ENCODE measurements around the gene RTN4RL1.

RTN4RL1 gene

DNA sequence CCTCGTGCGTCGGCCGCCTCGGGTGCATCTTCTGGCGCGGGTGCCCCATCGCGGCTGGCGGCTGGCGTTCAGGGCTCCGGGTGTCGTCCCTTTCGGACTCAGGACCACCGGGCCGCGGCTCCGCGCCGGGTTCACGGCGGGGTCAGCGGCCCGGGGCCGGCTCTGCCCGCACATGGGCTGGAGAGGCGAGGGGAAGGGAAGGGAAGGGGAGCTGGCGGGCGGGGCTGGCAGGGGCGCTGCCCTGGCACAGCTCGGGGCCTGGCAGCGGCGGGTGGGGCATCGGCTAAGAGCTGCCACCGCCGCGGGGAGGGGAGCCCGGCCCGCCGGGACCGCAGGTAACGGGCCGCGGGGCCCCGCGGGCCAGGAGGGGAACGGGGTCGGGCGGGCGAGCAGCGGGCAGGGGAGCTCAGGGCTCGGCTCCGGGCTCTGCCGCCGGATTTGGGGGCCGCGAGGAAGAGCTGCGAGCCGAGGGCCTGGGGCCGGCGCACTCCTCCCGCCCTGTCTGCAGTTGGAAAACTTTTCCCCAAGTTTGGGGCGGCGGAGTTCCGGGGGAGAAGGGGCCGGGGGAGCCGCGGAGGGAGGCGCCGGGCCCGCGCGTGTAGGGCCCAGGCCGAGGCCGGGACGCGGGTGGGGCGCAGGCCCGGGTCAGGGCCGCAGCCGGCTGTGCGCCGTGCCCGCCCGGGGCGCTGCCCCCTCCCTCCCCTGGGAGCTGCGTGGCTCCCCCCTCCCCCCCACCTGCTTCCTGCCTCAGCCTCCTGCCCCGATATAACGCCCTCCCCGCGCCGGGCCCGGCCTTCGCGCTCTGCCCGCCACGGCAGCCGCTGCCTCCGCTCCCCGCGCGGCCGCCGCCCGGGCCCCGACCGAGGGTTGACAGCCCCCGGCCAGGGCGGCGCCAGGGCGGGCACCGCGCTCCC lies 30.4 kb upstream of the RTN4RL1 start:
- no peak for DNase-seq (ENCODE audit: insufficient read length, low spot score)
- no peak for TF ChIP-seq POLR2A (IDR thresholded peaks at IDR 0.05; ENCODE audit: low read depth, low read length)
- FAIRE-seq = no peak

DNA sequence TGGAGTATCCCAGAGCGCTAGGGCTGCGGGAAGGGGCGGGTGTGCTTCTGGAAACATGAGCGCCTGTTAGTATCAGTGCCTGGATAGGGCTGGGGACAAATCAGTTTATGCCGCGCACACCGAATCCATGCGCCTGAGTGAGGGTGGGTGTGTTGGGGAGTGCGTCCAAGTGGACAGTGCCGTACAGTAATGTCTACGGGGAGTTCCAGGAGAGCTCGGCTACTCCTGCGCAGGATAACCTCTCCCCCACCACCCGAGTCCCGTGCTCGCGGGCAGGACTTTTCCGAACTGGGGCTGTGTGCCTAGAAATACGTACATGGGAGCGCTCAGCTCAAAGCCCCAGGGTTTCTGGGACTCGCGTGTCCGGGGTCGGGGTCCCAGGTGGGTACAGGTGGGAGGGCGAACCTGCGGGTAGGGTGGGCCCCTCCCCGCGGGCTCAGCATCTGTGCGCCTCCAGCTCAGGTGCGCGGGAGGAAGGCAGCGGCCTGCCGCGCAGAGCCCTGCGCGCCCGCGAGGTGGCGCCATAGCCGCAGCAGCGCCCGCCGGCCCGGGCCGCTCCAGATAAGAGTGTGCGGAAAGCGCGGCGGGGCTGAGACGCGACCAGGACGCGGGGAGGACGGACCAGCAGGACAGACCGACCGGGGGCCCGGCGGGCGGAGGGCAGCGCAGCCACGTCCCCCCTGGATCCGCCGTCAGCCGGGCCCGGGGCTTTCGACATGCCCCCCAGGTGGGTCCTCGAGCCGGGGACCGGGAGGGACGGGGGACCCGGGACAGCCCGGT lies 29.6 kb upstream of the RTN4RL1 start, which contains the start of gene HIC1:
TSS of gene HIC1 (plus strand) at position 592 of the 780 bp plus-strand sequence. CDS start 1,588 bp downstream, outside the sequence.
- peak; percentile 98 for DNase-seq (ENCODE audit: insufficient read length, low spot score)
- 0 out of 2 replicates have a peak, but pooled peaks have one; percentile 32 for TF ChIP-seq POLR2A (IDR thresholded peaks at IDR 0.05; ENCODE audit: low read depth, low read length)
- no peak for FAIRE-seq

DNA sequence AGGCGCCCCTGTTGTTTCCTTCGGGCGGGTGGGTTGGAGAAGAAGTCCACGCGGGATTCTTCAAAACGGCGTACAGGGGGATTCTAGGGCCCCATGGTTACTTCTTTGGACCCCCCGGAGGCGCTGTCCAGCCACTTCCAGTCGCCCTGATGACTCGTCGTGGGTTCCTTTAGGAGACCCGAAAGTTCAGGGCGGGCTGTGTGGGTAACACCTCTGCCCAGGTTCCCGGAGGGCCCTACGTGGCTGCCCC lies 29.1 kb upstream of the RTN4RL1 start:
- FAIRE-seq (no peak), DNase-seq (ENCODE audit: insufficient read length, low spot score) (no peak)

GRCh38 chr17:2053380-2054261 lies 28.5 kb upstream of the RTN4RL1 start:
- TF ChIP-seq POLR2A (IDR thresholded peaks at IDR 0.05; ENCODE audit: low read depth, low read length) = no peak
- DNase-seq (ENCODE audit: insufficient read length, low spot score) (no peak), FAIRE-seq (no peak)

More for the DNA sequence above, 29.1 kb upstream of the RTN4RL1 start:
- no peak for TF ChIP-seq POLR2A (IDR thresholded peaks at IDR 0.05; ENCODE audit: low read depth, low read length)

DNA sequence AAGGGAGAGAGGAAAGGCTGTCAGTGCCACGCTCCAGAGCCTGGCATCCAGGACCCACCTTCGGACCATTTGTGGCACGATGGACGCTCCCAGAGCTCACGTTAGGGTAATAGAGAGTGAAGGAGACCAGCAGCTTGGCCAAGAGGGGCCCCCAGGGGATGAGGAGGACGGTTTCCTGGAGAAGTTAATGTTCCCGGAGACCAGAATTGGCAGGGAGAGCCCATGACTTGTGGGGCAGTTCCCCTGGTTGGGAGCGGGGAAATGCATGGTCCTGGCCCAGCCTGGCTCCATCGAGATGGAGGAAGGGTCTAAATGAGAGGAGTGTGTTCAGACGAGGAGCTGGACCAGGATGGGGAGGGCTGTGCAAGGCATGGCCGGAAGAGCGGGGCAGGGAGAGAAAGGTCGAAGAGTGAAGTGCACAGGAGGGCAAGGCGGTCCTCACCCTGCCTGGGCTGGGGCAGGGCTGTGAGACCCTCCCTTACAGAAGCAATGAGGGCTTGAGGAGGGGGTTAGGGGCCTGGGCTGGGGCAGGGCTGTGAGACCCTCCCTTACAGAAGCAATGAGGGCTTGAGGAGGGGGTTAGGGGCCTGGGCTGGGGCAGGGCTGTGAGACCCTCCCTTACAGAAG lies 26.9 kb upstream of the RTN4RL1 start:
- no peak for FAIRE-seq
- no peak for DNase-seq (ENCODE audit: insufficient read length, low spot score)
- TF ChIP-seq POLR2A (IDR thresholded peaks at IDR 0.05; ENCODE audit: low read depth, low read length) = no peak

- TF ChIP-seq POLR2A (IDR thresholded peaks at IDR 0.05; ENCODE audit: low read depth, low read length) = no peak
- FAIRE-seq (no peak), DNase-seq (ENCODE audit: insufficient read length, low spot score) (no peak)
These were observed 26.2 kb upstream of the RTN4RL1 start for GRCh38 chr17:2051061-2051932.

GRCh38 chr17:2050300-2051060 lies 25.3 kb upstream of the RTN4RL1 start:
- FAIRE-seq (no peak), DNase-seq (ENCODE audit: insufficient read length, low spot score) (no peak)
- no peak for TF ChIP-seq POLR2A (IDR thresholded peaks at IDR 0.05; ENCODE audit: low read depth, low read length)

DNA sequence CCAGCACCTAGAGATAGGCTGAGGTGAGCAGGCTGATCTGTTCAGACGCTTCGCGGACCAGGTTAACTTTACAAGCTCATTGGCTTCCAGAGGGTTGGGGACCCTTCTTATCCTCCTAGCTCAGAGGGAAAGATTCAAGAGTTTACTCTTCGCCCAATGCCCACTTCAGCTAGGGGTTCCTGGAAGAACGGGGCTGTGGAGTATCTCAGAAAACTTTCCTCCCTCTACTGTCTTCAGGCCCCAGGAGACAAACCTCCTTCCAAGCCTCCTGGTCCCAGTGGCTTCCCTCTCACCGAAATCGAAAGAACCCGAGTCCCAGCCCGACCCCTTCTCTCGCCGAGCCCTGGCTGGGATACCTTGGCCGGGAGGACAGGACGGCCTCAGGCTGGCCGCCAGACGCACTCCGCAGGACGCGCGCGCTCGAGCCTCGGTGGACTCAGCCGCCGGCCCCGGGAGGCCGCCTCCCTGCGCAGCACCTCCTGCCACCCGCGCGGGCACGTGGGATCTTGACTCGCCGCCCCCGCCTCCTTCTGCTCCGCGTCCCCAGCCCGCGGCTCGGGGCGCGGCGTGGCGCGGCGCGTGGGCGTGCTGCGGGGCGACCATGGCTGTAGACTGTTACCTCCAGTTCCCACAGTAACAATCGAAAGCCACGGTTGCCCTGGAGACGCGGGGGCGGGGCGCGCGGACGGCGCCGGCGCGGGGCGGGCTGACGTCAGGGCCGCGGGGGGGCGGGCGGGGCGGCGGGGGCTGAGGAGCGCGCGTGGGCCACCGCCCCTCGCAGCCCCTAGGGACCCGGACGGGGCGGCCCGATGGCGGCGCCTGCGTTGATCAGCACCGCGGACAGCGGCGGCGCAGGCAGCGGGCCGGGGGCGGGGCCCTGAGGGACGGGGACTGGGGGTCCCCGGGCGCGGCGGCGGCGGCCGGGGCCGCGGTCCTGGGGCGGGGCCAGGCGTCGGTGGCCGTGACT lies 24.5 kb upstream of the RTN4RL1 start:
- no peak for FAIRE-seq
- peak; percentile 23; the same call in 1 of the 2 replicates for TF ChIP-seq POLR2A (IDR thresholded peaks at IDR 0.05; ENCODE audit: low read depth, low read length)
- peak; percentile 84 for DNase-seq (ENCODE audit: insufficient read length, low spot score)

GRCh38 chr17:2048805-2049204 lies 23.7 kb upstream of the RTN4RL1 start:
- no peak for TF ChIP-seq POLR2A (IDR thresholded peaks at IDR 0.05; ENCODE audit: low read depth, low read length)
- DNase-seq (ENCODE audit: insufficient read length, low spot score) = no peak
- FAIRE-seq = no peak

DNA sequence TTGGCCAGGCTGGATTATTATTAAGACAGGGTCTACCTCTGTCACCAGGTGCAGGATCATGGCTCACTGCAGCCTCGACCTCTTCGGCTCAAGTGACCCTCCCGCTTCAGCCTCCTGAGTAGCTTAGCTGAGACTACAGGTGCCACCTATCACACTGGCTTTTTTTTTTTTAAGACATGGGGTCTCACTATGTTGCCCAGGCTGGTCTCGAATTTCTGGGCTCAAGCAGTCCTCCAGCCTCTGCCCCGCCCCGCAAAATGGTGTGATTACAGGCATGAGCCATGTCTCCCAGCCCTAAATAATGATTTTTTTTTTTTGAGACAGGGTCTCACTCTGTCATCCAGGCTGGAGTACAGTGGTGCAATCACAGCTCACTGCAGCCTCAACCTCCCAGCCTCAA lies 22.5 kb upstream of the RTN4RL1 start:
- FAIRE-seq = no peak

More for the DNA sequence above, 22.5 kb upstream of the RTN4RL1 start:
- DNase-seq (ENCODE audit: insufficient read length, low spot score) = no peak
- no peak for TF ChIP-seq POLR2A (IDR thresholded peaks at IDR 0.05; ENCODE audit: low read depth, low read length)
